GM19468 (cell line): Measurements from ENCODE around the gene ANKRD37.

Experiments
- ATAC-seq: cut with Tn5 transposase; IDR thresholded peaks from one replicate; pipeline ENCODE4 v1.9.1; 2021; ENCODE audit warnings: mild to moderate bottlenecking, moderate library complexity, moderate number of reproducible peaks; ENCODE audit not compliant: unreplicated experiment; ENCODE audit errors: extremely low read depth

ANKRD37 gene

GRCh38 chr4:185411849-185412248 is 15.2 kb downstream of the ANKRD37 start:
- ATAC-seq: no peak

GRCh38 chr4:185412412-185412811 is 15.8 kb downstream of the ANKRD37 start:
- ATAC-seq: no peak

- ATAC-seq: no peak
Observed at GRCh38 chr4:185416955-185417354, 20.3 kb downstream of the ANKRD37 start.

GRCh38 chr4:185421366-185422124 is 24.9 kb downstream of the ANKRD37 start:
- ATAC-seq: no peak

- no peak for ATAC-seq
Observed at GRCh38 chr4:185424905-185425646, 28.4 kb downstream of the ANKRD37 start.

GRCh38 chr4:185425647-185426352 is 29.2 kb downstream of the ANKRD37 start, which contains the start of gene UFSP2:
Gene UFSP2, minus strand, starts transcription at chr4:185425964. Its CDS starts 96 bp downstream, at chr4:185425868.
- peak; percentile 94 for ATAC-seq

- ATAC-seq: no peak
Observed at GRCh38 chr4:185426960-185427688, 30.5 kb downstream of the ANKRD37 start.

- ATAC-seq: no peak
Observed at GRCh38 chr4:185429660-185430059, 33.0 kb downstream of the ANKRD37 start.

GRCh38 chr4:185435466-185435865 is 38.8 kb downstream of the ANKRD37 start:
- ATAC-seq: no peak

GRCh38 chr4:185437809-185438208 is 41.2 kb downstream of the ANKRD37 start:
- no peak for ATAC-seq

- no peak for ATAC-seq
Observed at GRCh38 chr4:185441479-185441878, 44.8 kb downstream of the ANKRD37 start.

- no peak for ATAC-seq
Observed at GRCh38 chr4:185445209-185445608, 48.6 kb downstream of the ANKRD37 start.
